ENCODE data around the gene GPATCH11. TPM values are rescaled to one million over a fixed set of nuclear protein-coding genes. Genes with fewer than 3 reads are reported as not detected.

Gene GPATCH11
- total and polyA plus RNA-seq, 2 of the 4 experiments (the other 2 are of a cell fraction), result 3.9 to 4.7 TPM

DNA sequence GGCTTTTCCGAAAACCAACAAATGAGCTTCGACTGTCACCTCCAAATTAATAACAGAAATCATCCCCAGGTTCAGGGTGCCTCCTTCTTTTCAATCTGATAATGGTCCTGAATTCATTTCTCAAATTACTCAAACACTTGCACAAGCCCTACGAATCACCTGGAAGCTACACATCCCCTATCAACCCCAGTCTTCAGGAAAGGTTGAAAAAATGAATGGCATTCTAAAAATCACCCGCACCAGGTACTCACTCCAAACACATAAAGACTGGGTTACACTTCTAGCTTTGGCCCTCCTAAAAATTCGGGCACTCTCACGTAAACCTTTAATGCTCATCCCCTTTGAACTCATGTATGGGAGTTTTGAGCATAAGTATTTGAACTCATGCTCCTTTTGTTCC is 48.6 kb downstream of the GPATCH11 start:
- TF ChIP-seq POLR2A (IDR thresholded peaks at IDR 0.05; ENCODE audit: low read depth, low read length) (no peak), NFE2L2 (IDR thresholded peaks at IDR 0.05; ENCODE audit: low read depth, low read length) (no peak), BHLHE40 (IDR thresholded peaks at IDR 0.05; ENCODE audit: low read depth, low read length) (no peak), MXI1 (IDR thresholded peaks at IDR 0.05; ENCODE audit: borderline replicate concordance, low read depth, low read length) (no peak), RCOR1 (IDR thresholded peaks at IDR 0.05; ENCODE audit: insufficient replicate concordance, low read length) (no peak), RAD21 (IDR thresholded peaks at IDR 0.05; ENCODE audit: low read length) (no peak), RFX5 (IDR thresholded peaks at IDR 0.05; ENCODE audit: low read depth, low read length) (no peak)
- TF ChIP-seq, protein P1, sequence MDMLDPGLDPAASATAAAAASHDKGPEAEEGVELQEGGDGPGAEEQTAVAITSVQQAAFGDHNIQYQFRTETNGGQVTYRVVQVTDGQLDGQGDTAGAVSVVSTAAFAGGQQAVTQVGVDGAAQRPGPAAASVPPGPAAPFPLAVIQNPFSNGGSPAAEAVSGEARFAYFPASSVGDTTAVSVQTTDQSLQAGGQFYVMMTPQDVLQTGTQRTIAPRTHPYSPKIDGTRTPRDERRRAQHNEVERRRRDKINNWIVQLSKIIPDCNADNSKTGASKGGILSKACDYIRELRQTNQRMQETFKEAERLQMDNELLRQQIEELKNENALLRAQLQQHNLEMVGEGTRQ (IDR thresholded peaks at IDR 0.05; ENCODE audit: low read depth, low read length), result no peak
- TF ChIP-seq, protein P2, sequence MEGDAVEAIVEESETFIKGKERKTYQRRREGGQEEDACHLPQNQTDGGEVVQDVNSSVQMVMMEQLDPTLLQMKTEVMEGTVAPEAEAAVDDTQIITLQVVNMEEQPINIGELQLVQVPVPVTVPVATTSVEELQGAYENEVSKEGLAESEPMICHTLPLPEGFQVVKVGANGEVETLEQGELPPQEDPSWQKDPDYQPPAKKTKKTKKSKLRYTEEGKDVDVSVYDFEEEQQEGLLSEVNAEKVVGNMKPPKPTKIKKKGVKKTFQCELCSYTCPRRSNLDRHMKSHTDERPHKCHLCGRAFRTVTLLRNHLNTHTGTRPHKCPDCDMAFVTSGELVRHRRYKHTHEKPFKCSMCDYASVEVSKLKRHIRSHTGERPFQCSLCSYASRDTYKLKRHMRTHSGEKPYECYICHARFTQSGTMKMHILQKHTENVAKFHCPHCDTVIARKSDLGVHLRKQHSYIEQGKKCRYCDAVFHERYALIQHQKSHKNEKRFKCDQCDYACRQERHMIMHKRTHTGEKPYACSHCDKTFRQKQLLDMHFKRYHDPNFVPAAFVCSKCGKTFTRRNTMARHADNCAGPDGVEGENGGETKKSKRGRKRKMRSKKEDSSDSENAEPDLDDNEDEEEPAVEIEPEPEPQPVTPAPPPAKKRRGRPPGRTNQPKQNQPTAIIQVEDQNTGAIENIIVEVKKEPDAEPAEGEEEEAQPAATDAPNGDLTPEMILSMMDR (conservative IDR thresholded peaks at IDR 0.05; ENCODE audit: low read depth, low read length), result no peak
- TF ChIP-seq, protein P3, sequence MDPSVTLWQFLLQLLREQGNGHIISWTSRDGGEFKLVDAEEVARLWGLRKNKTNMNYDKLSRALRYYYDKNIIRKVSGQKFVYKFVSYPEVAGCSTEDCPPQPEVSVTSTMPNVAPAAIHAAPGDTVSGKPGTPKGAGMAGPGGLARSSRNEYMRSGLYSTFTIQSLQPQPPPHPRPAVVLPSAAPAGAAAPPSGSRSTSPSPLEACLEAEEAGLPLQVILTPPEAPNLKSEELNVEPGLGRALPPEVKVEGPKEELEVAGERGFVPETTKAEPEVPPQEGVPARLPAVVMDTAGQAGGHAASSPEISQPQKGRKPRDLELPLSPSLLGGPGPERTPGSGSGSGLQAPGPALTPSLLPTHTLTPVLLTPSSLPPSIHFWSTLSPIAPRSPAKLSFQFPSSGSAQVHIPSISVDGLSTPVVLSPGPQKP (IDR thresholded peaks at IDR 0.05; ENCODE audit: borderline replicate concordance, low read depth, low read length), result no peak
- H2BK15ac ChIP-seq (ENCODE audit: low read depth, low read length), result no peak overlapping the region
- in situ Hi-C loops (cut with MboI; ENCODE audit: low sequenced_read_pairs) (no loop called here), intact Hi-C loops (cut with micrococcal nuclease) (no loop called here), dilution Hi-C loops (cut with HindIII; ENCODE audit: low sequenced_read_pairs, unreplicated experiment) (no loop called here)
- ATAC-seq (ENCODE audit: low read depth) (no peak), DNase-seq (no peak)
- H2BK20ac ChIP-seq (ENCODE audit: low read depth, low read length), result no peak overlapping the region
- no peaks in the 10 kb centered on the region for H3K27me3 ChIP-seq (ENCODE audit: control insufficient read depth, insufficient read depth, low read length)
- no peak overlapping the region for H3K56ac ChIP-seq (ENCODE audit: extremely low read depth, insufficient read depth, low read length)
- H2AFZ ChIP-seq (replicated peaks; ENCODE audit: low read length, poor library complexity), result no peak overlapping the region
- H2AK5ac ChIP-seq (ENCODE audit: low read depth, low read length), result no peak overlapping the region
- H3K4me1 ChIP-seq (ENCODE audit: control insufficient read depth, insufficient read depth, low read length), result no peaks in the 10 kb centered on the region
- no peak overlapping the region for H3K18ac ChIP-seq (ENCODE audit: low read depth, low read length)
- H2BK5ac ChIP-seq (ENCODE audit: low read depth, low read length, poor library complexity, severe bottlenecking), result no peak overlapping the region
- H3K36me3 ChIP-seq (ENCODE audit: control insufficient read depth, insufficient read depth, low read length), result peaks cover 47% of the 10 kb centered on the region
- no peak overlapping the region for H4K8ac ChIP-seq (ENCODE audit: low read depth in 2 of 2, low read length in 2 of 2)
- no peak overlapping the region for H4K5ac ChIP-seq (ENCODE audit: low read depth, low read length)
- CTCF ChIA-PET, result no interaction called here
- no TSS peak for BruUV-seq (replicated peaks)
- H4K91ac ChIP-seq (ENCODE audit: insufficient read depth, low read depth, low read length), result no peak overlapping the region
- H3K79me1 ChIP-seq (ENCODE audit: low read depth in 1 of 2, low read length in 2 of 2), result peaks cover 0 to 6% of the 10 kb centered on the region in 2 experiments
- no peak overlapping the region for H3K14ac ChIP-seq (replicated peaks; ENCODE audit: low read depth, low read length)
- no peak overlapping the region for H3K23ac ChIP-seq (ENCODE audit: low read depth, low read length)
- H2BK120ac ChIP-seq (ENCODE audit: low read depth, low read length), result no peak overlapping the region
- H3K4ac ChIP-seq (ENCODE audit: low read depth, low read length), result no peak overlapping the region
- H4K20me1 ChIP-seq (ENCODE audit: insufficient read depth, low read length), result no peaks in the 10 kb centered on the region
- no peak overlapping the region for H3K27ac ChIP-seq (ENCODE audit: insufficient read depth, low read length)
- no peak overlapping the region for H2AK9ac ChIP-seq (replicated peaks; ENCODE audit: low read depth, low read length, poor library complexity)
- POLR2A ChIA-PET (ENCODE audit: unreplicated experiment), result no interaction called here
- H3K9ac ChIP-seq (ENCODE audit: low read depth, low read length), result no peak overlapping the region
- 0 out of 2 replicates have a peak, but pooled peaks cover 2% of the 10 kb centered on the region for H3K9me1 ChIP-seq (ENCODE audit: insufficient read depth, low read length)
- 100% methylated on average over 1 of the region's 6 CpGs; no CpG with 5 or more reads in 1 of the 2 experiments for WGBS, 2 experiments (ENCODE audit: extremely low coverage in 2 of 2, insufficient read length in 1 of 2)
- H3K9me3 ChIP-seq (ENCODE audit: control insufficient read depth, insufficient read depth, low read length), result no peaks in the 10 kb centered on the region
- H3K4me2 ChIP-seq (ENCODE audit: low read depth, low read length), result no peak overlapping the region
- H3K4me3 ChIP-seq (ENCODE audit: insufficient read depth, low read depth, low read length), result no peak overlapping the region

Measured in IMR-90 (cell line).